GM12801 (cell line): Measurements from ENCODE around the gene ZFX.

ENCODE experiments used
- TF ChIP-seq, protein P1 (sequence below): IDR thresholded peaks from one replicate; pipeline ENCODE4 v1.5.1; 2011; ENCODE audit warnings: control low read depth; ENCODE audit not compliant: insufficient read length; ENCODE audit errors: extremely low read depth

The ZFX gene

DNA sequence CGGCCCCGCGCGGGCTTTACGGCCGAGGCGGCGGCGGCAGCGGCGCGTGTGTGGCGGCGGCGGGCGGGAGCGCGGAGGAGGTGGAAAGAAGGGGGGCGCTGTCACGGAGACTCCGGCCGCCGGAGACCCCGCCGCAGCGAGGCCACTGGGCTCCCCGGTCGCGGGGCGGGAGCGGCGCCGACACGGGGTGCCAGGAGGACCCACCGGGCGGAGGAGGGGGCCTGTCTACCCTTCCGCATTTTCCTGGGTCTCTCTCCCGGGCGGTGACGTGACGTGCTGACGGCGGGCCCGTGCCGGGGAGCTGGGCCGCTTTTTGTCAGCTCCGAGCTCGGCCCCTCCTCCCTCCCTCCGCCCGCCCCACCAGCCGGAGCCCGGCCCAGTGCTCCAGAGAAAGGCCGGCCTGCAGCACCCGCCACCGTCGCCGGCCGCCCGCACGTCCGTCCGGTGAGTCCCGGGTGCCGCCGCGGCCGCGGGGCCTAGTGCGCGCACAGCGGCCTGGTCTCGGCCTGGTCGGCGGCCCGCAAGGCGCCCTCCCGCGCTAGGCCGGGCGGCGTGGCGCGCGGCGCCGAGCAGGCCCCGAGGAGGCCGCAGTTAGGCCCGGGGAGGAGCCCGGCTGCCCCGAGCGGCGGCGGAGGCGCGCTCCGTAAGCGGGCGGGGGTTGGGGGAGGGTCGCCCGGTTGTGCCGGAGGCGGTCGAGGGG is at the start of gene ZFX:
Gene ZFX, plus strand, starts transcription at position 379 of the 700 bp plus-strand sequence. CDS start 23,014 bp downstream, outside the sequence.
- TF ChIP-seq, protein P1, sequence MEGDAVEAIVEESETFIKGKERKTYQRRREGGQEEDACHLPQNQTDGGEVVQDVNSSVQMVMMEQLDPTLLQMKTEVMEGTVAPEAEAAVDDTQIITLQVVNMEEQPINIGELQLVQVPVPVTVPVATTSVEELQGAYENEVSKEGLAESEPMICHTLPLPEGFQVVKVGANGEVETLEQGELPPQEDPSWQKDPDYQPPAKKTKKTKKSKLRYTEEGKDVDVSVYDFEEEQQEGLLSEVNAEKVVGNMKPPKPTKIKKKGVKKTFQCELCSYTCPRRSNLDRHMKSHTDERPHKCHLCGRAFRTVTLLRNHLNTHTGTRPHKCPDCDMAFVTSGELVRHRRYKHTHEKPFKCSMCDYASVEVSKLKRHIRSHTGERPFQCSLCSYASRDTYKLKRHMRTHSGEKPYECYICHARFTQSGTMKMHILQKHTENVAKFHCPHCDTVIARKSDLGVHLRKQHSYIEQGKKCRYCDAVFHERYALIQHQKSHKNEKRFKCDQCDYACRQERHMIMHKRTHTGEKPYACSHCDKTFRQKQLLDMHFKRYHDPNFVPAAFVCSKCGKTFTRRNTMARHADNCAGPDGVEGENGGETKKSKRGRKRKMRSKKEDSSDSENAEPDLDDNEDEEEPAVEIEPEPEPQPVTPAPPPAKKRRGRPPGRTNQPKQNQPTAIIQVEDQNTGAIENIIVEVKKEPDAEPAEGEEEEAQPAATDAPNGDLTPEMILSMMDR, result no peak

DNA sequence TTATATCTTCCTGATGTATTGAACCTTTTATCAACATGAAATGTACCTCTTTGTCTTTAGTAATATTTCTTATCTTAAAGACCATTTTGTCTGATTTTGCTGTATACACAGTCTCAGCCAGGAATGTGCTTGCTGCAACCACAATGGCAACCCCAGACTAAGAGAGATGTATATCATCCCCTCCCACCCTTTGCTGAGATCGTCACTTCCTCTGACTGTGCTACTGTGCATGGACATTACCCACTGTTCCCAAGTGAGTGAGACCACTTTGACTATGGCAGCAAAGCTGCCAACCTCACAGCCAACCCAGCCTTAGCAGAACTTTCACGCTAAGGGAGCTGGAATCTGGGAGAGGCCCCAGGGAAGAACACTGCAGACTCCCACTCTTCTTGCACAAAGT is 48.8 kb upstream of the ZFX start:
- TF ChIP-seq, protein P1, result no peak

DNA sequence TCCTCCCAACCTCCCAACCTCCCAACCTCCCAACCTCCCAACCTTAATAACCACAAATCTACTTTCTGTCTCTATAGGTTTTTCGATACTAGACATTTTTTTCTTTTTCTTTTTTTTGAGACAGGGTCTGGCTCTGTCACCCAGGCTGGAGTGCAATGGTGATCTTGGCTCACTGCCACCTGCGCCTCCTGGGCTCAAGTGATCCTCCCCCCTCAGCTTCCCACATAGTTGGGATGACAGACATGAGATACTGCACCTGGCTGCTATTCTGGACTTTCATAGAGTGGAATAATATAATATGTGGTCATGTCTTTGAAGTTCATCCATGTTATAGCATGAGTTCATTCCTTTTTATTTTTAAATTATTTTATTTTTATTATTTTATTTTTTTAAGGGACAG is 39.5 kb upstream of the ZFX start:
- TF ChIP-seq, protein P1, result no peak

DNA sequence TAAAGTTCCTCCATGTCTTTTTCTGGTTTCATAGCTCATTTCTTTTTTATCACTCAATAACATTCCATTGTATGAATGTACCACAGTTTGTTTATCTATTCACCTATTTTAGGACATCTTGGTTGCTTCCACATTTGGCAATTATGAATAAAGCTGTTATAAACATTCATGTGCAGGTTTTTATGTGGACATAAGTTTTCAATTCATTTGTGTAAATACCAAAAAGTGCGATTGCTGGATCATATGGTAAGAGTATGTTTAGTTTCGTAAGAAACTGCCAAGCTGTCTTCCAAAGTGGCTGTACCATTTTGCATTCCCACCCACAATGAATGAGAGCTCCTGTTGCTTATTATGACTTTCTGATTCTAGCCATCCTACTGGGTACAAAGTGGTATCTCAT is 36.3 kb upstream of the ZFX start:
- TF ChIP-seq, protein P1, result no peak

DNA sequence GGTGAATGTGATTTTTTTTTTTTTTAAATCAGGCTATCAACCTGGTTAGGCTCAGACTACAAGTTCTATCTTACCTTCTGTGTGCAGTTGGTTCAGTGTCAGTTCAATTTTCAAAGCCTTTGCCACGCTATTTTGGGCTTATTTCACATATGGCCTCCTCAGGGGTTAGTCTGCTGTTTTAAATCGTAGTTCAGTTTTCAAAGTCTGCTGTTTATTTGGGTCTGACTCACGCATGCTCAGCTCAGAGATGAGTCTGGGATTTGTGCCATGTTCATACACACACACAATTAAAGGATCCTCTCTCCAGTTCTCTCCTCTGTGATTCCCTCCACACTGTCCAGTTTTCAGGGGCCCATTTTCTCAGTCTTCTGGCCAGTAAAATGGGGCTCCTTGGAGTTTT is 32.3 kb upstream of the ZFX start:
- TF ChIP-seq, protein P1, result no peak

DNA sequence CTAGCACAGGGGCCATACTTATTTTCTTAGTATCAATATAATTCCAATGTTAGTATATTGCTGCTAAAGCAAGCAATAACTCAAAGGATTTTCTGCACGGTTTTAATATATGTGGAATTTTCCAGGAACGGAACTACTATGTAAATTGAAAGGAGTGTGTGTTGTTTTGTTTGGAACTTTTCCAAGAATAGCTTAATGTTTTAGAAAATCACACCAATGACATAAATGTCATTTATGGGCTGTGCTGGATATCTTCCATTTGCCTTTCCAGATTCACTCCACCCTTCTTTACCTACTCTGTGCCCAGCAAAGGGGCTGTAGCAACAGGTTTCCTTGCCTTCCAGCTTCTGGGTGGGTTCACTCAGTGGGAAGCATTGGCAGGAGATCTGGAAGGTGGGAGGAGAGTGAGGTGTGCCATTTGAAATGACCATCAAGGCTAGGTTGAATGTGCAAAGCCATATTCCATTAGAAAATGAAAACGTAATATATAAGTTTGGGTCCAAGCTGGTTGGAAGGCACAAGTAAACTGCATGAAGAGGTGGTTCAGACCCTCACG is 25.2 kb upstream of the ZFX start:
- TF ChIP-seq, protein P1, result no peak

DNA sequence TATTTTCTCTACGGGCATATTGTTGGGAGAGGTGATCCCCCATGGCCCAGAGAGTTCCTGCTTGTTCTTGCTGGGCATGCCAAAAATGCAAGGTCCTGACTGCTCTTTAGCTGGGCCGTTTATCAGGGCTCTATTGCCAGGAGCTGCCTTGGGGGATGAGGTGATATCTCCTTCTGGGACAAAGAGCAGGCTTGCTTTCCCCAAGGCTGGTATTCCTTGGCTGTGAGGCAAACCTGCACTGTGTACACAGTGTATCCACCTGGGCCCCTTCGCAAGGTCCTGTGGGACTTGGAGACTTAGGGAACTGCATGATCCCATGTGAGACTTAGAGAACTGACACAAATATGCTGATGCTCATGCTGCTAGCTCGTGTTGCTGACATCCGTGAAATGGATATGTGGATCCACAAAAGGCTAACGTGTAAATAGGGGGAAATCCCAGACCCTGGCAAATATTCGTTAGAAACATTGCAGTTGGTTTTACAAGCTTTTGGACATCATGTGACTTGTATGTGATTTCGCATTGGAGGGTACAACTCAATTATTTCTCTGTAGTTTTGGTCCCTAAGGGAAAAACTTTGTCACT is 24.4 kb upstream of the ZFX start:
- TF ChIP-seq, protein P1, result no peak
